Stomach (tissue), 4 donors: Measurements from ENCODE around the gene ATG9B.

Source experiments
- CTCF ChIP-seq, 7 experiments: fragments of 450-650 bp in 4 of 7; fragments of 200-600 bp in 3 of 7; sonication (generic) in 3 of 7; IDR thresholded peaks; one replicate each; pipeline ENCODE4 v1.5.1; 2016 to 2019; ENCODE audit warnings: antibody characterized with exemption in 7 of 7, control low read depth in 2 of 7, mild to moderate bottlenecking in 1 of 7
- POLR2A ChIP-seq, 4 donors: fragments of 450-650 bp; IDR thresholded peaks; one replicate each; pipeline ENCODE4 v1.6.1; 2016; ENCODE audit warnings: antibody characterized with exemption in 4 of 4, control low read depth in 2 of 4, mild to moderate bottlenecking in 1 of 4, moderate library complexity in 1 of 4
- POLR2AphosphoS5 ChIP-seq, 3 donors: sonication (generic); formaldehyde crosslinking; IDR thresholded peaks; one replicate each; pipeline ENCODE4 v1.6.1; 2016; ENCODE audit warnings: antibody characterized with exemption in 3 of 3

DNA sequence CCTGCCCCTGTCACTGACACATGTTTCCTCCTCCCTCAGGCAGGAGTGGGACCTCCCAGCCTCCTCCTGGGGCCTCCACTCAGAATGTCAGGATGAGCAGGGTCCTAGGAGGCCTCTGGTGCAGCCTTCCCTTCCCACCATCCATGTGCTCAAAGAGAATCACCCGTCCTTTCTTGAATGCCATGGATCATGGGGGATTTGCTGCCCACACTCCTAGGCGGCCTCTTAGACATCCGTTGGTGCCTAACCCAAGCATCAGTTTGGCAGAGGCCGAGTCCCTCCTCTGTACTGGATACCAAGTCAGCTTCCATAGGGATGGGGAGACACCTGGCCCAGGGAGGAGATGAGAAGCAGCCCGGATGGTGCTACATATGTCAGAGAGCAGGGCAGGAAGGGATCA is 26.5 kb downstream of the ATG9B start:
- TF ChIP-seq CTCF (IDR thresholded peaks at IDR 0.05): no peak
- TF ChIP-seq POLR2AphosphoS5 (IDR thresholded peaks at IDR 0.05): no peak
- no peak for TF ChIP-seq POLR2A (IDR thresholded peaks at IDR 0.05)
